PC-3 (cell line): ENCODE data around the gene USF2.

ENCODE experiments used
- CTCF ChIP-seq: fragments of 300-600 bp; sonication (generic); conservative IDR thresholded peaks from 2 replicates; pipeline ENCODE4 v1.5.1; 2017; ENCODE audit warnings: antibody characterized with exemption, low read depth, mild to moderate bottlenecking, low read length
- EZH2phosphoT487 ChIP-seq: fragments of 300-600 bp; sonication (generic); IDR thresholded peaks from 2 replicates; pipeline ENCODE4 v1.6.1; 2018; ENCODE audit warnings: mild to moderate bottlenecking, antibody characterized with exemption, low read length, borderline replicate concordance

- TF ChIP-seq CTCF (no peak), EZH2phosphoT487 (no peak)
Measured at GRCh38 chr19:35260694-35261304, 8.0 kb upstream of the USF2 start.
